ENCODE measurements around the gene KBTBD4. TPM values are rescaled to one million over a fixed set of nuclear protein-coding genes. Genes with fewer than 3 reads are reported as not detected.

Gene KBTBD4
- total RNA-seq, 1 experiment from 2014 or later = 15.9 TPM

- no peaks in the 10 kb centered on the region for H3K79me1 ChIP-seq (ENCODE audit: insufficient read depth, low read depth, low read length, poor library complexity, severe bottlenecking)
- Mint-ChIP-seq H3K27me3 (ENCODE audit: low read depth) (no peaks in the 10 kb centered on the region), H3K4me1 (peaks cover 12 to 13% of the 10 kb centered on the region in 2 experiments), H3K4me3 (no peak overlapping the region), H3K27ac (no peak overlapping the region), H3K36me3 (ENCODE audit: insufficient read depth in 1 of 3, low read depth in 3 of 3) (peaks cover 0 to 3% (median 0%) of the 10 kb centered on the region in 3 experiments; a peak in 2 of 7 replicates), H3K9me3 (no peaks in the 10 kb centered on the region)
- TF ChIP-seq CTCF (conservative IDR thresholded peaks at IDR 0.05) = no peak
- DNase-seq = no peak
- H3K4me1 ChIP-seq (ENCODE audit: insufficient read depth, low read length) = no peaks in the 10 kb centered on the region
- H4K91ac ChIP-seq (ENCODE audit: insufficient read length, low read depth, low read length) = no peak overlapping the region
- H3K56ac ChIP-seq (ENCODE audit: insufficient read length, low read depth, low read length) = no peak overlapping the region
- no peak overlapping the region for H2BK120ac ChIP-seq (ENCODE audit: low read depth, low read length, poor library complexity, severe bottlenecking)
- H2BK12ac ChIP-seq (ENCODE audit: insufficient read length, low read depth, low read length) = no peak overlapping the region
- no peaks in the 10 kb centered on the region for H3K9me3 ChIP-seq (ENCODE audit: control insufficient read depth, low read depth, low read length)
- no peak overlapping the region for H4K5ac ChIP-seq (ENCODE audit: insufficient read length, low read depth, low read length)
- H3K4me2 ChIP-seq (ENCODE audit: insufficient read depth, insufficient read length, low read length) = no peak overlapping the region
- H3T11ph ChIP-seq (ENCODE audit: low read length) = no peak overlapping the region
- no peak overlapping the region for H3K18ac ChIP-seq (ENCODE audit: insufficient read length, low read depth, low read length)
- H3K9ac ChIP-seq (ENCODE audit: extremely low read depth, insufficient read length, low read length) = no peak overlapping the region
- no peak overlapping the region for H2AFZ ChIP-seq (ENCODE audit: low read length)
- H3K27me3 ChIP-seq (ENCODE audit: insufficient read depth, low read length) = no peaks in the 10 kb centered on the region
- H4K20me1 ChIP-seq (ENCODE audit: control insufficient read depth, insufficient read depth, insufficient read length) = no peaks in the 10 kb centered on the region
- no peak overlapping the region for H2BK15ac ChIP-seq (ENCODE audit: low read depth, low read length)
- H3K27ac ChIP-seq (ENCODE audit: insufficient read length, low read depth, low read length) = no peak overlapping the region
- no peaks in the 10 kb centered on the region for H3K23me2 ChIP-seq (ENCODE audit: insufficient read length, low read depth, low read length, poor library complexity, severe bottlenecking)
- no peak overlapping the region for H2AK5ac ChIP-seq (ENCODE audit: insufficient read length, low read length)
- no peak overlapping the region for H4K8ac ChIP-seq (replicated peaks; ENCODE audit: insufficient read length, low read depth, low read length)
- no peak overlapping the region for H2BK20ac ChIP-seq (ENCODE audit: low read depth, low read length, poor library complexity, severe bottlenecking)
- WGBS (ENCODE audit: extremely low coverage, insufficient read length, low lambda C conversion rate) = no CpG with 5 or more reads among the region's 4 CpGs
- no peak overlapping the region for H3K14ac ChIP-seq (ENCODE audit: insufficient read depth, low read length)
- H3K23ac ChIP-seq (ENCODE audit: insufficient read length, low read depth, low read length) = no peak overlapping the region
- no peak overlapping the region for H2BK5ac ChIP-seq (ENCODE audit: insufficient read length, low read length)
- no peaks in the 10 kb centered on the region for H3K79me2 ChIP-seq (ENCODE audit: insufficient read depth, low read length)
- H3K4ac ChIP-seq (ENCODE audit: low read depth, low read length) = no peak overlapping the region
These were observed 24.5 kb upstream of the KBTBD4 start for GRCh38 chr11:47603295-47603694.
